ENCODE data around the gene ZCCHC14.

GRCh38 chr16:87371261-87371866, 121.5 kb downstream of the ZCCHC14 start:
- TF ChIP-seq CTCF (IDR thresholded peaks at IDR 0.05) = no peak
- TF ChIP-seq POLR2A (IDR thresholded peaks at IDR 0.05) = no peak
- TF ChIP-seq POLR2AphosphoS5 (IDR thresholded peaks at IDR 0.05) = no peak
- TF ChIP-seq EP300 (IDR thresholded peaks at IDR 0.05) = no peak

Data from upper lobe of left lung (tissue), 4 donors.